Vagina (tissue), 2 donors: ENCODE results near the gene ZNF207. TPM values are rescaled to one million over a fixed set of nuclear protein-coding genes. Genes with fewer than 3 reads are reported as not detected.
"Not testable (repeated sequence)": the region's sequence is repeated elsewhere in the genome, so short reads cannot be mapped to it uniquely, and the experiment has no call there.

Source experiments
- DNase-seq, 2 donors: peaks; one replicate each; pipeline ENCODE4 v3.0.0-alpha.2; 2017; ENCODE audit errors: extremely low spot score in 2 of 2
- H3K27ac ChIP-seq: fragments of 200-600 bp; sonication (generic); one replicate; pipeline ENCODE4 v1.5.1; 2019
- H3K27me3 ChIP-seq: fragments of 200-600 bp; sonication (generic); one replicate; pipeline ENCODE4 v1.5.1; 2019
- H3K36me3 ChIP-seq, 2 donors: fragments of 200-600 bp; sonication (generic); one replicate each; pipeline ENCODE4 v1.5.1; 2017 to 2019
- H3K4me1 ChIP-seq: fragments of 200-600 bp; sonication (generic); one replicate; pipeline ENCODE4 v1.5.1; 2019
- H3K4me3 ChIP-seq, 2 donors: fragments of 200-600 bp; sonication (generic); 1 replicate in 1 of 2; 2 replicates in 1 of 2; pipeline ENCODE4 v1.5.1; 2016 to 2019
- H3K9me3 ChIP-seq: fragments of 200-600 bp; sonication (generic); one replicate; pipeline ENCODE4 v1.5.1; 2019
- POLR2A ChIP-seq, 2 donors: fragments of 450-650 bp; IDR thresholded peaks; one replicate each; pipeline ENCODE4 v1.6.1; 2017; ENCODE audit warnings: antibody characterized with exemption in 2 of 2, mild to moderate bottlenecking in 2 of 2, moderate library complexity in 2 of 2
- POLR2AphosphoS5 ChIP-seq, 2 donors: sonication (generic); formaldehyde crosslinking; IDR thresholded peaks; one replicate each; pipeline ENCODE4 v1.9.0; 2017; ENCODE audit warnings: antibody characterized with exemption in 2 of 2, mild to moderate bottlenecking in 2 of 2, low read depth in 1 of 2; ENCODE audit not compliant: insufficient read depth in 1 of 2
- intact Hi-C: fragments of 100-400 bp; cut with DNase I; formaldehyde crosslinking; loops from one replicate; pipeline ENCODE4 v1.15.1; 2023
- total RNA-seq: library from RNA; depleted of rRNA; stranded (reverse); fragments of >200 nt; gene quantifications from one replicate; pipeline ENCODE4 v1.2.3, GENCODE V29; 2016
- TF ChIP-seq, protein P1 (sequence below), 3 experiments: fragments of 450-650 bp in 2 of 3; fragments of 200-600 bp in 1 of 3; sonication (generic) in 1 of 3; IDR thresholded peaks; one replicate each; pipeline ENCODE4 v1.5.1; 2017 to 2019; ENCODE audit warnings: antibody characterized with exemption in 3 of 3, mild to moderate bottlenecking in 2 of 3, moderate library complexity in 2 of 3

ZNF207 gene
- total RNA-seq, 1 donor from 2014 or later = 193 TPM

DNA sequence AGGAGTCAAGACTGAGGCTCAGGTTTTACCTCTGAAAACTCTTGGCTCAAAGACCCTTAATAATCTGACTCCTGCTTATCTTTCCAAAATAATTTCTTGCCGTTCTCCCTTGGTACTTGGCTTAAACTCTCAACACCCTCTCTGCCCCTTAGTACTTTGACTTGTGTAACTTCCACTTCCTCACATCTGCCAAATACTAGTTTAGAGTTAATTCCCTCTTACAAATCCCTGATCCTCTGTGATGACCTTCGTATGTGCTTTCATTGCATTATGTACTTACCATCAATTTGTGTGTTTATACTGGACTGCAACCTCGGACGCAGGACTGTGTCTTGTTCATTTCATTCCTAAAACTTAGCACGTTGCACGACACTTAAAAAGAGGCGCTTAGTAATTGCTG lies 35.2 kb downstream of the ZNF207 start:
- H3K4me3 ChIP-seq = no peak overlapping the region
- TF ChIP-seq, protein P1, sequence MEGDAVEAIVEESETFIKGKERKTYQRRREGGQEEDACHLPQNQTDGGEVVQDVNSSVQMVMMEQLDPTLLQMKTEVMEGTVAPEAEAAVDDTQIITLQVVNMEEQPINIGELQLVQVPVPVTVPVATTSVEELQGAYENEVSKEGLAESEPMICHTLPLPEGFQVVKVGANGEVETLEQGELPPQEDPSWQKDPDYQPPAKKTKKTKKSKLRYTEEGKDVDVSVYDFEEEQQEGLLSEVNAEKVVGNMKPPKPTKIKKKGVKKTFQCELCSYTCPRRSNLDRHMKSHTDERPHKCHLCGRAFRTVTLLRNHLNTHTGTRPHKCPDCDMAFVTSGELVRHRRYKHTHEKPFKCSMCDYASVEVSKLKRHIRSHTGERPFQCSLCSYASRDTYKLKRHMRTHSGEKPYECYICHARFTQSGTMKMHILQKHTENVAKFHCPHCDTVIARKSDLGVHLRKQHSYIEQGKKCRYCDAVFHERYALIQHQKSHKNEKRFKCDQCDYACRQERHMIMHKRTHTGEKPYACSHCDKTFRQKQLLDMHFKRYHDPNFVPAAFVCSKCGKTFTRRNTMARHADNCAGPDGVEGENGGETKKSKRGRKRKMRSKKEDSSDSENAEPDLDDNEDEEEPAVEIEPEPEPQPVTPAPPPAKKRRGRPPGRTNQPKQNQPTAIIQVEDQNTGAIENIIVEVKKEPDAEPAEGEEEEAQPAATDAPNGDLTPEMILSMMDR (IDR thresholded peaks at IDR 0.05) = no peak
- TF ChIP-seq POLR2AphosphoS5 (IDR thresholded peaks at IDR 0.05; ENCODE audit: insufficient read depth in 1 of 2, low read depth in 1 of 2) (no peak), POLR2A (IDR thresholded peaks at IDR 0.05) (no peak)
- no peaks in the 10 kb centered on the region for H3K9me3 ChIP-seq
- peaks cover 0 to 5% of the 10 kb centered on the region in 2 donors for H3K36me3 ChIP-seq
- no peak overlapping the region for H3K27ac ChIP-seq
- DNase-seq = no peak
- intact Hi-C loops = no loop called here
- H3K27me3 ChIP-seq = no peaks in the 10 kb centered on the region
- no peaks in the 10 kb centered on the region for H3K4me1 ChIP-seq

- no peak for DNase-seq
- no peak for TF ChIP-seq POLR2A (IDR thresholded peaks at IDR 0.05)
- TF ChIP-seq, protein P1 (IDR thresholded peaks at IDR 0.05) = no peak
- TF ChIP-seq POLR2AphosphoS5 (IDR thresholded peaks at IDR 0.05; ENCODE audit: insufficient read depth in 1 of 2, low read depth in 1 of 2) = no peak
- H3K4me1 ChIP-seq = no peaks in the 10 kb centered on the region
- H3K27ac ChIP-seq = no peak overlapping the region
- intact Hi-C loops = no loop called here
- no peak overlapping the region for H3K4me3 ChIP-seq
- H3K9me3 ChIP-seq = no peaks in the 10 kb centered on the region
- H3K27me3 ChIP-seq = no peaks in the 10 kb centered on the region
- H3K36me3 ChIP-seq = no peaks in the 10 kb centered on the region
Measured at GRCh38 chr17:32385971-32386370, 36.0 kb downstream of the ZNF207 start.

GRCh38 chr17:32386844-32387243 lies 36.9 kb downstream of the ZNF207 start:
- intact Hi-C loops = no loop called here
- no peaks in the 10 kb centered on the region for H3K27me3 ChIP-seq
- DNase-seq = no peak
- H3K9me3 ChIP-seq = no peaks in the 10 kb centered on the region
- no peak overlapping the region for H3K27ac ChIP-seq
- TF ChIP-seq, protein P1 (IDR thresholded peaks at IDR 0.05) = no peak
- TF ChIP-seq POLR2AphosphoS5 (IDR thresholded peaks at IDR 0.05; ENCODE audit: insufficient read depth in 1 of 2, low read depth in 1 of 2) (no peak), POLR2A (IDR thresholded peaks at IDR 0.05) (no peak)
- H3K36me3 ChIP-seq = no peaks in the 10 kb centered on the region
- no peak overlapping the region for H3K4me3 ChIP-seq
- no peaks in the 10 kb centered on the region for H3K4me1 ChIP-seq

GRCh38 chr17:32388128-32388527 lies 38.2 kb downstream of the ZNF207 start:
- H3K4me3 ChIP-seq, H3K27me3 ChIP-seq, H3K4me1 ChIP-seq, intact Hi-C loops, H3K36me3 ChIP-seq, H3K9me3 ChIP-seq, H3K27ac ChIP-seq, DNase-seq: not testable (repeated sequence)

- Histone ChIP-seq H3K9me3 (no peaks in the 10 kb centered on the region), H3K4me1 (no peaks in the 10 kb centered on the region), H3K4me3 (no peak overlapping the region), H3K36me3 (no peaks in the 10 kb centered on the region), H3K27me3 (no peaks in the 10 kb centered on the region), H3K27ac (no peak overlapping the region)
- DNase-seq = no peak
- intact Hi-C loops = no loop called here
- TF ChIP-seq, protein P1 (IDR thresholded peaks at IDR 0.05) = no peak
- no peak for TF ChIP-seq POLR2AphosphoS5 (IDR thresholded peaks at IDR 0.05; ENCODE audit: insufficient read depth in 1 of 2, low read depth in 1 of 2)
- no peak for TF ChIP-seq POLR2A (IDR thresholded peaks at IDR 0.05)
Measured at GRCh38 chr17:32388613-32389459, 38.9 kb downstream of the ZNF207 start.
